ENCODE results near the gene KCNB1.

GRCh38 chr20:49496043-49496442 is 13.6 kb upstream of the KCNB1 start:
- TF ChIP-seq CTCF (conservative IDR thresholded peaks at IDR 0.05; ENCODE audit: low read length) (no peak), EZH2phosphoT487 (IDR thresholded peaks at IDR 0.05; ENCODE audit: borderline replicate concordance) (no peak)

Data from Loucy (cell line).